GM12878 (cell line): ENCODE data around the gene ITGBL1. TPM values are rescaled to one million over a fixed set of nuclear protein-coding genes. Genes with fewer than 3 reads are reported as not detected.

Source experiments
- ATAC-seq: fragments of 200-7000 bp; cut with Tn5 transposase; 3 replicates; pipeline ENCODE4 v1.9.1; 2020; ENCODE audit warnings: mild to moderate bottlenecking, moderate library complexity
- Bru-seq: library from RNA; stranded (reverse); fragments of 400-500 nt; gene quantifications from one replicate; lab custom pipeline; 2021; lab: Mats Ljungman, UMichigan
- BruChase-seq, 2 experiments: library from RNA; stranded (reverse); fragments of 400-500 nt; gene quantifications; one replicate each; lab custom pipeline; 2021; lab: Mats Ljungman, UMichigan
- BruUV-seq: library from RNA; stranded (reverse); fragments of 400-500 nt; replicated peaks from 2 replicates; lab custom pipeline; 2021; lab: Mats Ljungman, UMichigan
- CTCF ChIA-PET: fragments of 300-600 bp; sonication (Branson Sonifier 250); formaldehyde crosslinking; extraction: SDS; loops from one replicate; lab custom pipeline; 2021; ENCODE audit warnings: inconsistent platforms; lab: Yijun Ruan, JAX
- POLR2A ChIA-PET: fragments of 350-600 bp; formaldehyde crosslinking; extraction: SDS; loops from one replicate; lab custom pipeline; 2021; ENCODE audit warnings: inconsistent platforms; lab: Charles Lee
- RAD21 ChIA-PET: fragments of 300-600 bp; sonication (Branson Sonifier 250); formaldehyde crosslinking; loops from one replicate; lab custom pipeline; 2023; ENCODE audit warnings: antibody characterized with exemption; ENCODE audit not compliant: unreplicated experiment; lab: Charles Lee
- SMC1A ChIA-PET: fragments of 300-600 bp; sonication (Branson Sonifier 250); formaldehyde crosslinking; loops from one replicate; lab custom pipeline; 2023; ENCODE audit not compliant: unreplicated experiment, uncharacterized antibody; lab: Charles Lee
- DNase-seq: peaks from one replicate; pipeline ENCODE4 v3.0.0-alpha.2; 2011; ENCODE audit warnings: low read depth, low spot score
- FAIRE-seq: peaks from 3 replicates; lab custom pipeline; 2011; peaks lifted over from hg19 to GRCh38; lab: Jason Lieb, UNC
- H2AFZ ChIP-seq: 2 replicates; pipeline ENCODE4 v1.6.0; 2011; ENCODE audit warnings: low read depth, low read length, control low read depth; ENCODE audit not compliant: control insufficient read depth
- H3K27ac ChIP-seq: 2 replicates; pipeline ENCODE4 v1.5.1; 2011; ENCODE audit warnings: control low read depth; ENCODE audit not compliant: control insufficient read depth, insufficient read depth
- H3K27me3 ChIP-seq, 2 experiments: replicated peaks in 1 of 2; 2 replicates each; pipeline versions ENCODE4 v1.6.0 to v1.6.1; 2011; ENCODE audit warnings: low read length in 1 of 2; ENCODE audit not compliant: control insufficient read depth in 2 of 2, insufficient read depth in 2 of 2
- H3K36me3 ChIP-seq, 2 experiments: 2 replicates each; pipeline ENCODE4 v1.5.1; 2011; ENCODE audit warnings: low read length in 1 of 2; ENCODE audit not compliant: control insufficient read depth in 2 of 2, insufficient read depth in 2 of 2
- H3K4me1 ChIP-seq: 2 replicates; pipeline ENCODE4 v1.6.1; 2011; ENCODE audit warnings: mild to moderate bottlenecking, low read length, moderate library complexity, mixed read lengths; ENCODE audit not compliant: control insufficient read depth, insufficient read depth
- H3K4me2 ChIP-seq: 2 replicates; pipeline ENCODE4 v1.6.0; 2011; ENCODE audit warnings: control low read depth; ENCODE audit not compliant: control insufficient read depth, insufficient read depth
- H3K4me3 ChIP-seq: fragments of 200-600 bp; sonication (generic); 2 replicates; pipeline ENCODE4 v1.5.1; 2016
- H3K79me2 ChIP-seq: 2 replicates; pipeline ENCODE4 v1.6.0; 2011; ENCODE audit warnings: low read length; ENCODE audit not compliant: control insufficient read depth, insufficient read depth
- H3K9ac ChIP-seq: 2 replicates; pipeline ENCODE4 v1.8.0; 2011; ENCODE audit warnings: low read length, control low read depth, mixed read lengths; ENCODE audit not compliant: control insufficient read depth, insufficient read depth
- H3K9me3 ChIP-seq: replicated peaks from 3 replicates; pipeline ENCODE4 v1.5.1; 2011; ENCODE audit warnings: mild to moderate bottlenecking, low read length; ENCODE audit not compliant: control insufficient read depth, insufficient read depth
- H4K20me1 ChIP-seq: 2 replicates; pipeline ENCODE4 v1.6.0; 2011; ENCODE audit not compliant: control insufficient read depth, insufficient read depth
- SIX5 ChIP-seq: IDR thresholded peaks from 2 replicates; pipeline ENCODE4 v1.6.1; 2011; ENCODE audit warnings: mild to moderate bottlenecking, low read depth, low read length, moderate library complexity; ENCODE audit not compliant: severe bottlenecking
- WGBS: methylation state at CpG from one replicate; pipeline ENCODE4 v1.1.6; 2016; ENCODE audit warnings: low lambda C conversion rate; ENCODE audit not compliant: insufficient replicate concordance, insufficient coverage; ENCODE audit errors: missing lambda C conversion rate; 5-methylcytosine and 5-hydroxymethylcytosine counted together
- in situ Hi-C: fragments of 300-500 bp; cut with MboI; formaldehyde crosslinking; loops from 9 replicates; pipeline ENCODE4 v1.14.3; 2018; ENCODE audit warnings: mixed read lengths
- intact Hi-C: fragments of 100-400 bp; cut with micrococcal nuclease; formaldehyde crosslinking; loops from one replicate; pipeline ENCODE4 v1.14.2; 2022; ENCODE audit not compliant: unreplicated experiment
- long read RNA-seq, 2 experiments: library from polyadenylated mRNA; unstranded; transcript quantifications; one replicate each; pipeline ENCODE4 v2.0.0, GENCODE V29; 2019 to 2020
- polyA minus RNA-seq, 3 experiments: library from RNA; depleted of rRNA, polyadenylated mRNA; stranded (reverse); fragments of >200 nt; gene quantifications; 2 replicates each; pipeline ENCODE4 v1.2.3, GENCODE V29; 2011
- polyA plus RNA-seq, 11 experiments: library from polyadenylated mRNA; depleted of rRNA in 4 of 11; unstranded in 6 of 11; stranded (reverse) in 5 of 11; fragments of >200 nt; fragmentation: Nextera tagmentation in 4 of 11; fragmentation: Illumina TruSeq in 1 of 11; extraction: Ambion mirVana in 4 of 11; extraction: Trizol in 1 of 11; gene quantifications; 1 replicate in 1 of 11; 2 replicates in 10 of 11; pipeline versions ENCODE4 v1.2.1 to v1.2.3, GENCODE V29; 2011 to 2016; ENCODE audit warnings: inconsistent platforms in 2 of 11, missing spikeins in 2 of 11, low read depth in 1 of 11
- total RNA-seq, 4 experiments: library from RNA; depleted of rRNA in 3 of 4; stranded (reverse); fragments of >200 nt in 3 of 4; fragmentation: Illumina TruSeq in 1 of 4; extraction: Trizol in 1 of 4; gene quantifications; 2 replicates each; pipeline versions ENCODE4 v1.2.1 to v1.2.3, GENCODE V29; 2013 to 2021

The ITGBL1 gene, protein sequence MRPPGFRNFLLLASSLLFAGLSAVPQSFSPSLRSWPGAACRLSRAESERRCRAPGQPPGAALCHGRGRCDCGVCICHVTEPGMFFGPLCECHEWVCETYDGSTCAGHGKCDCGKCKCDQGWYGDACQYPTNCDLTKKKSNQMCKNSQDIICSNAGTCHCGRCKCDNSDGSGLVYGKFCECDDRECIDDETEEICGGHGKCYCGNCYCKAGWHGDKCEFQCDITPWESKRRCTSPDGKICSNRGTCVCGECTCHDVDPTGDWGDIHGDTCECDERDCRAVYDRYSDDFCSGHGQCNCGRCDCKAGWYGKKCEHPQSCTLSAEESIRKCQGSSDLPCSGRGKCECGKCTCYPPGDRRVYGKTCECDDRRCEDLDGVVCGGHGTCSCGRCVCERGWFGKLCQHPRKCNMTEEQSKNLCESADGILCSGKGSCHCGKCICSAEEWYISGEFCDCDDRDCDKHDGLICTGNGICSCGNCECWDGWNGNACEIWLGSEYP
- 0.52 and 0.98 TPM in 2 replicates for total RNA-seq (2013; cell fraction: nucleolus; rRNA removed)
- 0.16 and 0.17 TPM in 2 replicates for total RNA-seq (2014; rRNA removed)
- 0.28 and 0.31 TPM in 2 replicates for total RNA-seq (2014; rRNA removed; fragmentation: Illumina TruSeq; extraction: Trizol)
- 0.16 and 0.28 TPM in 2 replicates for total RNA-seq (2021)
- not detected for polyA plus RNA-seq (2011; ENCODE audit: low read depth)
- 2.8 and 3.5 TPM in 2 replicates for polyA plus RNA-seq (2011; rRNA removed)
- polyA plus RNA-seq (2011; cell fraction: cytosol; rRNA removed), result 0.82 and 0.97 TPM in 2 replicates
- polyA plus RNA-seq (2011; cell fraction: nucleus; rRNA removed), result 3.7 and 4.9 TPM in 2 replicates
- polyA plus RNA-seq (2012), result not detected in 2 replicates
- polyA plus RNA-seq (2014; fragmentation: Illumina TruSeq; extraction: Trizol), result 0.08 and 0.18 TPM in 2 replicates
- polyA plus RNA-seq (2014; fragmentation: Nextera tagmentation; extraction: Ambion mirVana), result not detected
- 0.10 and 0.20 TPM in 2 replicates for polyA plus RNA-seq (2014; rRNA removed)
- polyA plus RNA-seq (2016; fragmentation: Nextera tagmentation; extraction: Ambion mirVana), result under 1 TPM in 1 of 2 experiments, not detected in 1; 0.67 TPM
- polyA minus RNA-seq (2011; rRNA and poly(A)+ RNA removed), result 3.8 and 8.5 TPM in 2 replicates
- 0.42 TPM in 1 of 2 replicates, not detected in the other for polyA minus RNA-seq (2011; cell fraction: cytosol; rRNA and poly(A)+ RNA removed)
- polyA minus RNA-seq (2011; cell fraction: nucleus; rRNA and poly(A)+ RNA removed), result 4.8 and 6.0 TPM in 2 replicates
- percentile 46 among the genes with signal in this experiment for Bru-seq, nascent RNA
- BruChase-seq, experiment 1, labeled RNA remaining after a 6-hour chase, result percentile 41 among the genes with signal in this experiment
- percentile 43 among the genes with signal in this experiment for BruChase-seq, experiment 2, labeled RNA remaining after a 2-hour chase
- long read RNA-seq, experiment 1, partial matches to known transcripts, result 0 of 2 reads
- long read RNA-seq, experiment 1, other reads (novel, unspliced or antisense), result 2 of 2 reads
- long read RNA-seq, experiment 2, partial matches to known transcripts, result 9 of 28 reads
- long read RNA-seq, experiment 2, other reads (novel, unspliced or antisense), result 19 of 28 reads

- intact Hi-C loops, result no loop called here
- no peaks in the 10 kb centered on the region; a peak in 1 of 4 replicates for H3K27me3 ChIP-seq
- RAD21 ChIA-PET, result interaction anchor here (1.0 kb wide), 1 partner anchor 308 kb away, joined by 3 read pairs; no protein-coding TSS in a partner anchor
- CTCF ChIA-PET, result interaction anchor here (1.0 kb wide), 1 partner anchor 308 kb away, joined by 3 read pairs; no protein-coding TSS in a partner anchor
- no peaks in the 10 kb centered on the region for H3K4me1 ChIP-seq
- H3K4me2 ChIP-seq, result peak within 1 kb of the TSS; percentile 36
- SMC1A ChIA-PET, result no interaction called here
- BruUV-seq, result no TSS peak
- peak within 1 kb of the TSS; percentile 11; the same call in 1 of the 2 replicates for H3K4me3 ChIP-seq
- TF ChIP-seq SIX5, result no peak
- POLR2A ChIA-PET, result no interaction called here
- peak; percentile 49 for FAIRE-seq
- H3K36me3 ChIP-seq, result no peaks in the 10 kb centered on the region
- H2AFZ ChIP-seq, result no peak within 1 kb of the TSS
- in situ Hi-C loops, result no loop called here
- no peaks in the 10 kb centered on the region for H3K9me3 ChIP-seq
- no peak for DNase-seq
- no peak within 1 kb of the TSS for H3K9ac ChIP-seq
- WGBS, result 42% methylated on average over 18 of the region's 18 CpGs
- ATAC-seq, result peak; percentile 90
- H4K20me1 ChIP-seq, result no peaks in the 10 kb centered on the region
- H3K79me2 ChIP-seq, result no peaks in the 10 kb centered on the region
- H3K27ac ChIP-seq, result no peak within 1 kb of the TSS
Observed at GRCh38 chr13:101452519-101453485, at the start of gene ITGBL1. ITGBL1 (plus strand) TSS chr13:101452675; CDS start chr13:101452834, 159 bp downstream.
